Fibroblast of the aortic adventitia (primary cell): Measurements from ENCODE around the gene BIN1. TPM values are rescaled to one million over a fixed set of nuclear protein-coding genes. Genes with fewer than 3 reads are reported as not detected.

Experiments used
- DNase-seq: peaks from one replicate; pipeline ENCODE4 v3.0.0-alpha.2; 2010; ENCODE audit warnings: low read depth
- H3K4me3 ChIP-seq: 2 replicates; pipeline ENCODE4 v1.5.1; 2011; ENCODE audit warnings: low read depth, mild to moderate bottlenecking, control low read depth, low read length, moderate library complexity
- CTCF ChIP-seq: IDR thresholded peaks from 2 replicates; pipeline ENCODE4 v1.5.1; 2011; ENCODE audit warnings: mild to moderate bottlenecking, low read length, control low read depth, inconsistent platforms; ENCODE audit not compliant: insufficient read depth
- total RNA-seq: library from RNA; depleted of rRNA; stranded (reverse); fragments of >200 nt; gene quantifications from 2 replicates; pipeline ENCODE4 v1.2.3, GENCODE V29; 2012; ENCODE audit warnings: low replicate concordance

Gene BIN1
- total RNA-seq, 1 donor = 68.7 TPM

- peak overlapping the region; percentile 20 for H3K4me3 ChIP-seq
- peak; percentile 18 for TF ChIP-seq CTCF
- DNase-seq = peak; percentile 99
Observed at GRCh38 chr2:127083819-127084503, 23.0 kb downstream of the BIN1 start.

DNA sequence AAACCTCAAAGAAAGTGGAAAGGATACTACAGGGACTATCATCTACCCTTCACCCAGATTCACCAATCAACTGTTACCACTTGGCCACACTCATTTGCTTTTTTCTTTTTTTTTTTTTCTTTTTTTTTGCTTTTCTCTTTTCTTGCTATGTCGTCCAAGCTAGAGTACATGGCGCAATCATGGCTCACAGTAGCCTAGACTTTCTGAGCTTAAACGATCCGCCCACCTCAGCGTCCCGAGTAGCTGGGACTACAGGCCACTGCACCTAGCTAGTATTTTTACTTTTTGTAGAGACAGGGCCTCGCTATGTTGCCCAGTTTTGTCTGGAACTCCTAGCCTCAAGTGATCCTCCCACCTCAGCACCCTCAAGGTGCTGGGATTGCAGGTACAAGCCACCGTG is 24.0 kb downstream of the BIN1 start:
- TF ChIP-seq CTCF = no peak
- DNase-seq = peak; percentile 72
- no peak overlapping the region for H3K4me3 ChIP-seq

- TF ChIP-seq CTCF = no peak
- no peak overlapping the region for H3K4me3 ChIP-seq
- DNase-seq = no peak
Observed at GRCh38 chr2:127081826-127082633, 24.9 kb downstream of the BIN1 start.

DNA sequence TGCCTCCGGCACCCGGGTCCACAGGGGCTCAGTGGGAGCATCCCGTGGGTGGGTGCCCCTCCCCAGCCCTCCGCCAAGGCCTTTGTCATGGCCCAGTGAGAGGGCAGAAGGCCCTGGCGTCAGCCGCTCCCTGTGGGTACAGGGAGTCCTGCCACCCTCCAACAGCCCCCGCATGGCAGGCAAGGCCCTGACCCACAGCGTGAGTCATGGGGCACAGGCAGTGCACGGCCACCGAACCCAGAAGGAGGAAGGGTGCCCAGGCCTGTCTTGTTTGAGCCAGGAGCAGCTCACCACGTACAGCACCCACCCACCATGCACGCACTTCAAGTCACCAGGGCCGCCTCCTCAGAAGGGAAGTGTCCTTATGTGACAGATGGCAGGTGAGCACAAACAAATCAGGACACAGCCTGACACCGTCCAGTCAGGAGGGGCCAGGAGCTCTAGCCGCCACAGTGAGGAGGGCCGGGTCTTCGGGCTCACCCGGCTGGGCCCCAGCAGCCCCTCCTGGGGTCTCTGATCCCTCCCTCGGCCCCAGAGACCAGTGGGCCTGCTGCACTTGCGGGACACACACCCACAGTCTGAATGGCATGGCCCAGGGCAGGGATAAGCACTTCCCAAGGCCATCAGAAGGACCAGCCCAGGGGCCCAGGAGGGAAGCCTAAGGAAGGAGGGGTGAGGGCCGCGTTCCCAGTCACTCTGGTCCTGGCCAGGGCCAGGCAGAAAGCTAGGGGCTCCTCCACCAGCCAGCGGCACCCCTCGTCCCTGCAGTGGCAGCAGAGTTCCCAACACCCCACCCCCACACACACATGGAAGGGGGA is 25.8 kb downstream of the BIN1 start:
- TF ChIP-seq CTCF = no peak
- no peak for DNase-seq
- H3K4me3 ChIP-seq = no peak overlapping the region

DNA sequence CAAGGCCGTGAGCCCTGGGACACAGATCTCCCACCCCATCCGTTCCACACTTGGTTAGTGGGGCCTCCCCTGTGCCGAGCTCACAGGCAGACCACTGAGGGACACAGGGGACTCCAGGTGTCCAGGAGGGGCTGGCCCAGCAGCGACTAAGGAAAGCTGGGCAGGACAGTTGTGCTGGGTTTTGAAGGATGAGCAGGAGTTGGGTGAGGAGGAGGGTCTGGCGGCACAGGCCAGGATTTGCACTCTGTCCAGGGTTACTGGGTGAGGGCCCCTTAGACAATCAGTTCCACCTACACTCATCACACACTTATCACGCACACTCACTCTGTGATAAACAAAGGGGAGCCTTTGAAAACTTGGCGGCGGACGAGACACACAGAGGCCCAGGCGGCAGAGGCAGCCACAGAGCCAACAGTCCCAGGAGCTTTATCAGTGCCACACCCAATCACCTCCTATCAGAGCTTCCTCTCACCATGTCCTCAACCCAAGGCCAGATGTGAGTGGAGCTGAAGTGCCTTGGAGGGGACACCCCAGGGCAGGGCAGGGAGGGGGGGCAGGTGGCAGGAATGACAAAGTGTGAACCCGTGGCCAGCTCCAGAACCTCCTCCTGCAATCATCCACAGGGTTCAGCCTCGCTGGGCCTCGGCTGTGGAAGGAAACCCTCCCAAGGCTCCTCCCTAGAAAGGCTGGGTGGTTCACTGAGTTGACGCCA is 26.6 kb downstream of the BIN1 start:
- no peak for DNase-seq
- no peak overlapping the region for H3K4me3 ChIP-seq
- no peak for TF ChIP-seq CTCF

DNA sequence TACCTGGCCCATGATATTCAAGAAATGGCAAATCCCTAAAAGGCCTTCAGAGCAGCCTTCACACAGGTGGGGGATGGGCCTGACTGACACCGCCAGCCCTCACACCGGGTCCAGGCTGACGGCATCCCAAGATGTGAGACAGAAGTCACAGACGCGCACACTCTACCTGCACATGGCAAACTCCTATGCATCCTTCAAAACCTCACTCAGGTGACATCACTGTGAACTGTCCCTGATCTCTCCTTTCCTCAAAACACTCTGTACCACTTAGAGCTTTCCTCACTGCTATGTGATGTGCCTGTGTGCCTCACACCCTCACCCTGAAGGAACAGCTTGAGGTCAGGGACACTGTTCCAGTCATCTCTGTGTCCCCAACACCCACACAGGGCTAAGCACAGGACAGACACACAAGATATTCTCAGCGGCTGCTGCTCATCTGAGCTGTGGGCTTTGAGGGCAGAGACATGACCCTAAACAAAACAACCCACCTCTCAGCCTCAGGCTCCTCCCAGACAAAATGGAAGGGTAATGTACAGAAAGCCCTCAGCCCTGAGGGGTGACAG is 27.5 kb downstream of the BIN1 start:
- DNase-seq = no peak
- H3K4me3 ChIP-seq = no peak overlapping the region
- no peak for TF ChIP-seq CTCF
